HepG2 (cell line): ENCODE results near the gene HPCAL1. TPM values are rescaled to one million over a fixed set of nuclear protein-coding genes. Genes with fewer than 3 reads are reported as not detected.

ENCODE experiments used
- FOSL2 ChIP-seq: sonication (generic); formaldehyde crosslinking; IDR thresholded peaks from 2 replicates; pipeline ENCODE4 v1.4.0; 2020; ENCODE audit warnings: missing genetic modification reagents
- HDAC6 ChIP-seq: fragments of 200-600 bp; sonication (generic); IDR thresholded peaks from 2 replicates; pipeline ENCODE4 v1.7.0; 2017; ENCODE audit warnings: mild to moderate bottlenecking, antibody characterized with exemption, low read length, low read depth
- HINFP ChIP-seq: sonication (generic); formaldehyde crosslinking; IDR thresholded peaks from 2 replicates; pipeline ENCODE4 v1.4.0; 2020; ENCODE audit warnings: low read depth, mild to moderate bottlenecking, missing genetic modification reagents
- HNF1A ChIP-seq, 2 experiments: sonication (generic) in 1 of 2; formaldehyde crosslinking in 1 of 2; IDR thresholded peaks; 2 replicates each; pipeline versions ENCODE4 v1.4.0 to v1.6.1; 2016 to 2020; ENCODE audit warnings: borderline replicate concordance in 1 of 2, low read depth in 1 of 2, mild to moderate bottlenecking in 1 of 2, missing genetic modification reagents in 1 of 2
- KDM3A ChIP-seq: IDR thresholded peaks from 2 replicates; pipeline ENCODE4 v1.6.1; 2018; ENCODE audit warnings: low read depth, missing compliant biosample characterization
- KDM5B ChIP-seq: sonication (generic); formaldehyde crosslinking; IDR thresholded peaks from 2 replicates; pipeline ENCODE4 v1.4.0; 2020; ENCODE audit warnings: missing genetic modification reagents, mild to moderate bottlenecking, borderline replicate concordance
- LRRFIP1 ChIP-seq: sonication (generic); formaldehyde crosslinking; conservative IDR thresholded peaks from 2 replicates; pipeline ENCODE4 v1.4.0; 2020; ENCODE audit warnings: missing genetic modification reagents
- MLLT10 ChIP-seq: sonication (generic); formaldehyde crosslinking; IDR thresholded peaks from 2 replicates; pipeline ENCODE4 v1.4.0; 2020; ENCODE audit warnings: missing genetic modification reagents
- NKX3-1 ChIP-seq: sonication (generic); formaldehyde crosslinking; IDR thresholded peaks from 2 replicates; pipeline ENCODE4 v1.5.0; 2020; ENCODE audit warnings: missing genetic modification reagents
- NR2F6 ChIP-seq, 2 experiments: IDR thresholded peaks; 2 replicates each; pipeline ENCODE4 v1.6.1; 2016; ENCODE audit warnings: antibody characterized with exemption in 1 of 2, mild to moderate bottlenecking in 1 of 2
- RFX1 ChIP-seq: fragments of 450-650 bp; IDR thresholded peaks from 2 replicates; pipeline ENCODE4 v1.6.1; 2017
- SOX13 ChIP-seq, 3 experiments: fragments of 450-650 bp in 1 of 3; sonication (generic) in 1 of 3; formaldehyde crosslinking in 1 of 3; IDR thresholded peaks in 2 of 3; conservative IDR thresholded peaks in 1 of 3; 2 replicates each; pipeline versions ENCODE4 v1.5.0 to v1.6.1; 2016 to 2020; ENCODE audit warnings: antibody characterized with exemption in 1 of 3, mild to moderate bottlenecking in 1 of 3, missing compliant biosample characterization in 1 of 3, missing genetic modification reagents in 1 of 3, moderate library complexity in 1 of 3
- TAF15 ChIP-seq: fragments of 200-400 bp; formaldehyde crosslinking; IDR thresholded peaks from one replicate; pipeline ENCODE4 v1.6.1; 2018; ENCODE audit warnings: mild to moderate bottlenecking, low read depth, low read length; ENCODE audit not compliant: poor library complexity, severe bottlenecking
- ZBTB20 ChIP-seq: sonication (generic); formaldehyde crosslinking; IDR thresholded peaks from 2 replicates; pipeline ENCODE4 v1.8.1; 2023; ENCODE audit warnings: missing genetic modification reagents, low read depth, mild to moderate bottlenecking, borderline replicate concordance
- ZFP37 ChIP-seq: sonication (generic); formaldehyde crosslinking; IDR thresholded peaks from 2 replicates; pipeline ENCODE4 v1.4.0; 2020; ENCODE audit warnings: missing genetic modification reagents, borderline replicate concordance
- ZKSCAN1 ChIP-seq: fragments of 150-350 bp; IDR thresholded peaks from 2 replicates; pipeline ENCODE4 v1.6.1; 2014; ENCODE audit warnings: low read length
- ZNF101 ChIP-seq: sonication (generic); formaldehyde crosslinking; IDR thresholded peaks from 2 replicates; pipeline ENCODE4 v1.4.0; 2020; ENCODE audit warnings: mild to moderate bottlenecking, low read depth, missing genetic modification reagents, borderline replicate concordance
- ZNF432 ChIP-seq: sonication (generic); formaldehyde crosslinking; IDR thresholded peaks from 2 replicates; pipeline ENCODE4 v1.5.0; 2020; ENCODE audit warnings: missing genetic modification reagents, mild to moderate bottlenecking, borderline replicate concordance
- ZNF768 ChIP-seq: sonication (generic); formaldehyde crosslinking; IDR thresholded peaks from 2 replicates; pipeline ENCODE4 v1.4.0; 2020; ENCODE audit warnings: missing genetic modification reagents
- polyA plus RNA-seq, 8 experiments: library from polyadenylated mRNA; depleted of rRNA in 3 of 8; stranded (reverse) in 7 of 8; unstranded in 1 of 8; fragments of >200 nt; fragmentation: Illumina TruSeq in 4 of 8; extraction: Trizol in 4 of 8; gene quantifications; 2 replicates each; pipeline versions ENCODE4 v1.2.1 to v1.2.3, GENCODE V29; 2011 to 2016; ENCODE audit warnings: low read depth in 4 of 8, missing spikeins in 1 of 8, mixed read lengths in 1 of 8; ENCODE audit not compliant: insufficient read depth in 1 of 8
- total RNA-seq, 5 experiments: library from RNA; depleted of rRNA; stranded (reverse); fragments of >200 nt; fragmentation: Illumina TruSeq; extraction: Trizol; gene quantifications; 2 replicates each; pipeline ENCODE4 v1.2.3, GENCODE V29; 2016; ENCODE audit warnings: low read depth in 1 of 5

The HPCAL1 gene
- total and polyA plus RNA-seq, 2 of the 13 experiments (the other 11 are each of a cell fraction or from before 2014, with no cell fraction given), result 29.5 to 29.9 TPM

GRCh38 chr2:10300997-10301940, 1.4 kb upstream of the HPCAL1 start (continued):
- peak; percentile 35; the same call in 1 of the 2 replicates for TF ChIP-seq HNF1A (IDR thresholded peaks at IDR 0.05; ENCODE audit: low read depth)
- peak; percentile 75; the same call in 1 of the 2 replicates for TF ChIP-seq HNF1A (CRISPR knock-in tag; IDR thresholded peaks at IDR 0.05; ENCODE audit: borderline replicate concordance)
- TF ChIP-seq NR2F6 (IDR thresholded peaks at IDR 0.05), result no peak; the same call in none of the 2 replicates
- peak; percentile 81 for TF ChIP-seq NR2F6 (CRISPR knock-in tag; IDR thresholded peaks at IDR 0.05)
- no peak for TF ChIP-seq NKX3-1 (CRISPR knock-in tag)
- TF ChIP-seq SOX13 (IDR thresholded peaks at IDR 0.05), result 0 out of 2 replicates have a peak, but pooled peaks have one; percentile 21
- TF ChIP-seq SOX13 (CRISPR knock-in tag; conservative IDR thresholded peaks at IDR 0.05 in 1 of 2, IDR thresholded peaks at IDR 0.05 in 1 of 2), result peak in 1 of 2 experiments; percentile 53; a peak in 2 of 4 replicates
- no peak for TF ChIP-seq HDAC6
- peak; percentile 69 for TF ChIP-seq FOSL2 (CRISPR knock-in tag)
- TF ChIP-seq RFX1, result no peak
- TF ChIP-seq MLLT10 (CRISPR knock-in tag), result no peak
- no peak for TF ChIP-seq ZNF101 (CRISPR knock-in tag)
- peak; percentile 82 for TF ChIP-seq HINFP (CRISPR knock-in tag)
- no peak; the same call in 1 of the 2 replicates for TF ChIP-seq ZNF768 (CRISPR knock-in tag)
- TF ChIP-seq KDM3A (CRISPR knock-in tag), result no peak; the same call in 1 of the 2 replicates
- TF ChIP-seq ZBTB20 (CRISPR knock-in tag), result no peak
- no peak for TF ChIP-seq ZKSCAN1
- TF ChIP-seq TAF15, result no peak
- TF ChIP-seq LRRFIP1 (CRISPR knock-in tag), result no peak
- no peak; the same call in none of the 2 replicates for TF ChIP-seq ZFP37 (CRISPR knock-in tag)
- peak; percentile 68 for TF ChIP-seq KDM5B
- no peak for TF ChIP-seq ZNF432 (CRISPR knock-in tag)
